HepG2 (cell line): Measurements from ENCODE around the gene CAMSAP1. TPM values are rescaled to one million over a fixed set of nuclear protein-coding genes. Genes with fewer than 3 reads are reported as not detected.

Source experiments
- ATAC-seq: fragments of 200-7000 bp; cut with Tn5 transposase; 3 replicates; pipeline ENCODE4 v1.9.1; 2020; ENCODE audit warnings: mild to moderate bottlenecking, moderate library complexity
- BruUV-seq: library from RNA; stranded (reverse); fragments of 400-500 nt; replicated peaks from 2 replicates; lab custom pipeline; 2021; lab: Mats Ljungman, UMichigan
- CTCF ChIA-PET: fragments of 300-600 bp; formaldehyde crosslinking; extraction: SDS; loops from one replicate; lab custom pipeline; 2021; ENCODE audit warnings: low total read pairs, inconsistent platforms, low intra/inter-chr PET ratio; lab: Yijun Ruan, JAX
- POLR2A ChIA-PET: fragments of 350-600 bp; sonication (Branson Sonifier 250); formaldehyde crosslinking; loops from one replicate; lab custom pipeline; 2020; ENCODE audit warnings: antibody characterized with exemption, inconsistent platforms; lab: Yijun Ruan, JAX
- DNase-seq: peaks from one replicate; pipeline ENCODE4 v3.0.0-alpha.2; 2015; ENCODE audit warnings: low spot score
- FAIRE-seq: peaks from 3 replicates; lab custom pipeline; 2011; peaks lifted over from hg19 to GRCh38; lab: Jason Lieb, UNC
- H2AFZ ChIP-seq: one replicate; pipeline ENCODE4 v1.6.1; 2011; ENCODE audit warnings: low read length, inconsistent platforms
- H3K27ac ChIP-seq: fragments of 300-600 bp; 3 replicates; pipeline ENCODE4 v1.8.0; 2011; ENCODE audit warnings: mixed run types, mild to moderate bottlenecking, mixed read lengths, low read length, inconsistent platforms; ENCODE audit not compliant: insufficient read depth; ENCODE audit errors: extremely low read length
- H3K27me3 ChIP-seq, 2 experiments: fragments of 200-600 bp in 1 of 2; 2 replicates in 1 of 2; 3 replicates in 1 of 2; pipeline versions ENCODE4 v1.6.0 to v1.8.0; 2011; ENCODE audit warnings: low read length in 2 of 2, mild to moderate bottlenecking in 2 of 2, moderate library complexity in 2 of 2, inconsistent platforms in 1 of 2; ENCODE audit not compliant: insufficient read depth in 2 of 2, control insufficient read depth in 1 of 2
- H3K36me3 ChIP-seq, 2 experiments: fragments of 200-600 bp in 1 of 2; replicated peaks in 1 of 2; 2 replicates in 1 of 2; 3 replicates in 1 of 2; pipeline versions ENCODE4 v1.5.1 to v1.8.0; 2011; ENCODE audit warnings: low read length in 2 of 2, inconsistent platforms in 1 of 2; ENCODE audit not compliant: insufficient read depth in 2 of 2, control insufficient read depth in 1 of 2
- H3K4me1 ChIP-seq: 2 replicates; pipeline ENCODE4 v1.5.1; 2012; ENCODE audit warnings: low read length, inconsistent platforms; ENCODE audit not compliant: insufficient read depth
- H3K4me2 ChIP-seq: 2 replicates; pipeline ENCODE4 v1.6.0; 2011; ENCODE audit warnings: low read depth, low read length, inconsistent platforms
- H3K4me3 ChIP-seq, 3 experiments: fragments of 200-600 bp in 1 of 3; sonication (generic), shearing (Covaris generic) in 1 of 3; replicated peaks in 1 of 3; 2 replicates each; pipeline ENCODE4 v1.5.1; 2011 to 2016; ENCODE audit warnings: low read length in 3 of 3, inconsistent platforms in 2 of 3, low read depth in 2 of 3, mild to moderate bottlenecking in 2 of 3, control low read depth in 1 of 3, mixed read lengths in 1 of 3; ENCODE audit not compliant: insufficient read depth in 1 of 3
- H3K79me2 ChIP-seq: one replicate; pipeline ENCODE4 v1.6.1; 2011; ENCODE audit warnings: low read length, inconsistent platforms; ENCODE audit not compliant: insufficient read depth
- H3K9ac ChIP-seq: 2 replicates; pipeline ENCODE4 v1.6.0; 2011; ENCODE audit warnings: mild to moderate bottlenecking, low read depth, low read length, inconsistent platforms; ENCODE audit not compliant: insufficient read depth
- H3K9me3 ChIP-seq: 2 replicates; pipeline ENCODE4 v1.5.1; 2012; ENCODE audit warnings: mild to moderate bottlenecking, low read length
- H4K20me1 ChIP-seq: 2 replicates; pipeline ENCODE4 v1.6.0; 2011; ENCODE audit warnings: inconsistent platforms, mild to moderate bottlenecking, low read length, moderate library complexity; ENCODE audit not compliant: insufficient read depth
- CCAR2 ChIP-seq: fragments of 200-400 bp; formaldehyde crosslinking; optimal IDR thresholded peaks from 2 replicates; pipeline ENCODE3; 2018; ENCODE audit warnings: low read depth, mild to moderate bottlenecking, low read length, moderate library complexity
- CHD2 ChIP-seq: IDR thresholded peaks from 2 replicates; pipeline ENCODE4 v1.6.1; 2011; ENCODE audit warnings: low read depth, low read length, improper control_type of control experiment
- CSRNP1 ChIP-seq: sonication (generic); formaldehyde crosslinking; IDR thresholded peaks from 2 replicates; pipeline ENCODE4 v1.8.1; 2023; ENCODE audit warnings: mild to moderate bottlenecking, missing genetic modification reagents
- HIVEP1 ChIP-seq: sonication (generic); formaldehyde crosslinking; IDR thresholded peaks from 2 replicates; pipeline ENCODE4 v1.4.0; 2020; ENCODE audit warnings: mild to moderate bottlenecking, missing genetic modification reagents
- KDM5A ChIP-seq: fragments of 200-600 bp; sonication (generic); IDR thresholded peaks from 2 replicates; pipeline ENCODE4 v1.7.0; 2018; ENCODE audit warnings: antibody characterized with exemption, mild to moderate bottlenecking, low read length, borderline replicate concordance
- MAFF ChIP-seq: IDR thresholded peaks from 2 replicates; pipeline ENCODE4 v1.6.1; 2011; ENCODE audit warnings: low read depth, low read length, improper control_type of control experiment
- MAFG ChIP-seq: sonication (generic); formaldehyde crosslinking; IDR thresholded peaks from 2 replicates; pipeline ENCODE4 v1.5.1; 2020; ENCODE audit warnings: mild to moderate bottlenecking, missing genetic modification reagents
- MAFK ChIP-seq, 2 experiments: IDR thresholded peaks in 1 of 2; conservative IDR thresholded peaks in 1 of 2; 2 replicates each; pipeline ENCODE4 v1.6.1; 2011; ENCODE audit warnings: improper control_type of control experiment in 2 of 2, low read length in 2 of 2
- MTF1 ChIP-seq: sonication (generic); formaldehyde crosslinking; IDR thresholded peaks from 2 replicates; pipeline ENCODE4 v1.5.0; 2020; ENCODE audit warnings: missing genetic modification reagents
- RBFOX2 ChIP-seq: fragments of 200-400 bp; formaldehyde crosslinking; IDR thresholded peaks from 2 replicates; pipeline ENCODE4 v1.6.1; 2017; ENCODE audit warnings: low read depth, mild to moderate bottlenecking, low read length
- SALL1 ChIP-seq: sonication (generic); formaldehyde crosslinking; IDR thresholded peaks from 2 replicates; pipeline ENCODE4 v1.8.0; 2022; ENCODE audit warnings: mild to moderate bottlenecking, missing genetic modification reagents
- SAP130 ChIP-seq: IDR thresholded peaks from 2 replicates; pipeline ENCODE4 v1.6.1; 2016; ENCODE audit warnings: low read depth
- SNAI1 ChIP-seq: sonication (generic); formaldehyde crosslinking; IDR thresholded peaks from 2 replicates; pipeline ENCODE4 v1.5.0; 2020; ENCODE audit warnings: mild to moderate bottlenecking, missing genetic modification reagents, borderline replicate concordance
- ZBTB21 ChIP-seq: sonication (generic); formaldehyde crosslinking; IDR thresholded peaks from 2 replicates; pipeline ENCODE4 v1.4.0; 2020; ENCODE audit warnings: missing genetic modification reagents
- ZBTB42 ChIP-seq: sonication (generic); formaldehyde crosslinking; IDR thresholded peaks from 2 replicates; pipeline ENCODE4 v1.5.0; 2020; ENCODE audit warnings: mild to moderate bottlenecking, missing genetic modification reagents
- ZNF30 ChIP-seq: sonication (generic); formaldehyde crosslinking; IDR thresholded peaks from 2 replicates; pipeline ENCODE4 v1.5.0; 2020; ENCODE audit warnings: mild to moderate bottlenecking, missing genetic modification reagents
- ZNF33A ChIP-seq: sonication (generic); formaldehyde crosslinking; IDR thresholded peaks from 2 replicates; pipeline ENCODE4 v1.5.1; 2020; ENCODE audit warnings: missing genetic modification reagents, mild to moderate bottlenecking, moderate library complexity, borderline replicate concordance
- ZNF547 ChIP-seq: sonication (generic); formaldehyde crosslinking; IDR thresholded peaks from 2 replicates; pipeline ENCODE4 v1.5.1; 2020; ENCODE audit warnings: mild to moderate bottlenecking, missing genetic modification reagents
- ZNF800 ChIP-seq: sonication (generic); formaldehyde crosslinking; IDR thresholded peaks from 2 replicates; pipeline ENCODE4 v1.4.0; 2020; ENCODE audit warnings: missing genetic modification reagents
- ZNF83 ChIP-seq: sonication (generic); formaldehyde crosslinking; IDR thresholded peaks from 2 replicates; pipeline ENCODE4 v1.4.0; 2020; ENCODE audit warnings: missing genetic modification reagents, mild to moderate bottlenecking, borderline replicate concordance
- WGBS: methylation state at CpG from one replicate; pipeline ENCODE4 v1.1.6; 2017; ENCODE audit warnings: low lambda C conversion rate; 5-methylcytosine and 5-hydroxymethylcytosine counted together
- in situ Hi-C: cut with HindIII; loops from 2 replicates; pipeline ENCODE4 v1.10.0; 2017; ENCODE audit warnings: low pct_unique_long_range_greater_than_20kb; ENCODE audit not compliant: extremely low pct_ligation_motif_present
- intact Hi-C: fragments of 100-400 bp; cut with micrococcal nuclease; formaldehyde crosslinking; loops from one replicate; pipeline ENCODE4 v1.10.0; 2022; ENCODE audit not compliant: unreplicated experiment
- polyA plus RNA-seq, 8 experiments: library from polyadenylated mRNA; depleted of rRNA in 3 of 8; stranded (reverse) in 7 of 8; unstranded in 1 of 8; fragments of >200 nt; fragmentation: Illumina TruSeq in 4 of 8; extraction: Trizol in 4 of 8; gene quantifications; 2 replicates each; pipeline versions ENCODE4 v1.2.1 to v1.2.3, GENCODE V29; 2011 to 2016; ENCODE audit warnings: low read depth in 4 of 8, missing spikeins in 1 of 8, mixed read lengths in 1 of 8; ENCODE audit not compliant: insufficient read depth in 1 of 8
- total RNA-seq, 5 experiments: library from RNA; depleted of rRNA; stranded (reverse); fragments of >200 nt; fragmentation: Illumina TruSeq; extraction: Trizol; gene quantifications; 2 replicates each; pipeline ENCODE4 v1.2.3, GENCODE V29; 2016; ENCODE audit warnings: low read depth in 1 of 5

The CAMSAP1 gene
- total and polyA plus RNA-seq, 2 of the 13 experiments (the other 11 are each of a cell fraction or from before 2014, with no cell fraction given) = 3.8 to 12.4 TPM

DNA sequence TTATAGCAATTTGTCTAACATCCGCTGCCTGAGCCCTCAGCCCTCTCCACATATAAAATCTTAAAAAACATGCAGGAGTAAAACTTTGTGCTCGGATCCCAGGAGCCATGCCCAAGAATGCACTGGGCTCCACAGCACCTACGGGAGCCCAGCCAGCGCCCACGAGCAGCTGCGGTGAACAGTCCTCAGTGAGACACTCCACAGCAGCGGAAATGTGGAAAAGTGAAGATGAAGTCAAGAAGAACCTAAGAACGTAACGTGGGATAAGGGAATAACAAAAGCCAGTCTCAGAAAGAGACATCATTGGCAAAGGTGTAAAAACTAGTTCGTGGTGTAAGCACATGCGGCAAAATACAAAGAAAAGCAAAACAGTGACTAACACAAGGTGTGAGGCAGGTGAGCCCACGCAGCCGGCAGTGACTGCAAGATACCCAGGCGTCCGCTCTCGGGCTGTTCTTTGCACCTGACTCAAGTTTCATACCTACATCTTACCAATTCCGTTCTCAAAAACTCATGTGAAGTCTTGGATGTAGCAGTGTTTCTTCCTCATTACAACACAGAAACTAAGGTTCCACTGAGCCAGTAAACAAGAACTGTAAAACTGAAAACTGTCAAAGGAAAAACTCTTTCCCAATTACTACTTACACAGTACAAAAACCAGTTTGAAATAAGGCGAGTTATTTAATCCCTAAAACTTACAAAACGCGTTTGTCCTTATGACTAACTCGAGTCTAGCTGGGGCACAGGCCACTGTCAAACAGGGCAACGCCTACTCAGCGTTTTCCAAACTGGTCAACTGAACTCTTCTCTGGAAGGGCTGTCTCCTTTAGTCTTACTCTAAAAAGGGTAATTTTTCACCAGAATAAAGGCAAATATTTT, 1.7 kb downstream of the CAMSAP1 start:
- POLR2A ChIA-PET = interaction anchor here (1.1 kb wide), 1 partner anchor 214 kb away, joined by 5 read pairs; no protein-coding TSS in a partner anchor
- ATAC-seq (peak; percentile 20; the same call in 1 of the 3 replicates), FAIRE-seq (peak; percentile 71), DNase-seq (no peak)
- Histone ChIP-seq H3K9ac (peak overlapping the region; percentile 68), H3K79me2 (peaks cover 75% of the 10 kb centered on the region), H3K36me3 (peaks cover 0 to 8% of the 10 kb centered on the region in 2 experiments; a peak in 2 of 5 replicates), H3K4me1 (peaks cover 77% of the 10 kb centered on the region), H3K27ac (no peak overlapping the region), H3K27me3 (no peaks in the 10 kb centered on the region), H2AFZ (no peak overlapping the region), H3K4me3 (peak overlapping the region; percentile 69 to 80 (median 75)), H3K9me3 (no peaks in the 10 kb centered on the region), H3K4me2 (peak overlapping the region; percentile 86), H4K20me1 (peaks cover 29% of the 10 kb centered on the region)
- in situ Hi-C loops (no loop called here), intact Hi-C loops (loop anchor here (2.0 kb wide), 1 partner anchor 41 kb away; no protein-coding TSS in a partner anchor)
- BruUV-seq = TSS peak; percentile 44
- 46% methylated on average over 23 of the region's 23 CpGs for WGBS
- no peak for TF ChIP-seq HIVEP1 (CRISPR knock-in tag)
- no peak for TF ChIP-seq SALL1 (CRISPR knock-in tag)
- no peak for TF ChIP-seq CHD2
- peak; percentile 86 for TF ChIP-seq MAFF
- no peak for TF ChIP-seq SNAI1 (CRISPR knock-in tag)
- TF ChIP-seq KDM5A = no peak
- no peak for TF ChIP-seq ZBTB42
- TF ChIP-seq MAFK (conservative IDR thresholded peaks at IDR 0.05 in 1 of 2, IDR thresholded peaks at IDR 0.05 in 1 of 2; ENCODE audit: low read length in 2 of 2) = peak; percentile 91 to 95
- peak; percentile 50; the same call in 1 of the 2 replicates for TF ChIP-seq MAFG
- TF ChIP-seq ZNF30 (CRISPR knock-in tag) = no peak
- peak; percentile 55 for TF ChIP-seq SAP130 (CRISPR knock-in tag)
- TF ChIP-seq ZNF800 (CRISPR knock-in tag) = peak; percentile 32; the same call in 1 of the 2 replicates
- TF ChIP-seq CSRNP1 = no peak
- TF ChIP-seq RBFOX2 = no peak
- TF ChIP-seq MTF1 (CRISPR knock-in tag) = no peak
- no peak for TF ChIP-seq ZBTB21 (CRISPR knock-in tag)
- no peak for TF ChIP-seq ZNF33A (CRISPR knock-in tag)
- no peak for TF ChIP-seq ZNF547 (CRISPR knock-in tag)
- no peak for TF ChIP-seq ZNF83 (CRISPR knock-in tag)
- TF ChIP-seq CCAR2 = no peak
- TF ChIP-seq, all 625 proteins: peak for 5
- CTCF ChIA-PET = no interaction called here
